Measurements from ENCODE around the gene MRPL14.

The MRPL14 gene

DNA sequence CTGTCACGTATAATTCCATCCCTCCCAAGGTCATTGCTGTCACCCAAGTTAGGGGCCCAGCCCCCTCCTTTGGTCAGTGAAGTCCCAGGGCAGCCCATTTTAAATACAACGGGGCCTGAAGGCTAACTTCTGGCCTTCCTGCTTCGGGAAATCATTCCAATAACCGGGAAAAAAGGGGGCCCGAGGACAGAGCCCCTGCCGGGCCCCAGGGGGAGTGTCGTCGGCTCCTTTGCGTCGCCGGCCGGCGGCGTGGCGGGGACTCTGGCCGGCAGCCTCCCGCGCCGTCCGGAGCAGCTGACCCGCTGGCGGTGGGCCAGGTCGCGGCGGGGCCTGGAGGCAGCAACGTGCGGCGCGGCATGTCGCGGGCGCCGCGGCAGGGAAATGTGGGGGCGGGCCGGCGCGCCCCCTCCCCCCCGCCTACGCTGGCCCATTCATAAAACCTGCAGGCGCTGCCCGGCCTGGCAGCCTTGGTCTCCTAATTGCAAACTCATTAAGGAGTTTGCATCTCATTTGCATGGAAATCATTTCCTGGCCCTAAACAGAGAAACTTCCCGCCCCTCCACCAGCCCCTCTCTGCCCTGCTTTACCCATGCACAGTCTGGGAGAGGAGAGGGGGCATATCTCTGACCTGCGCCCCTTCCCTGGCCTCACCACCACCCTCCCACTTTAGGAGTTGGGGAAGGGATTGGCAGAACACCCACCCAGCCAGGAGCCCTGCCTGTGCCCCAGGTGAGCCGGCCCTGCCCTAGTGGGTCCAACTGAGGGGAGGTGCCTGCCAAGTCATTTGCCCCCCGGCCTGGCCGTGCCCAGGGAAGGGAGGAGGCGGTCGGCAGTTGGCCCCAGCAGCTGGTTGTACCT is 50.7 kb downstream of the MRPL14 start:
- peaks cover 22% of the 10 kb centered on the region for H3K4me1 Mint-ChIP-seq (ENCODE audit: low read depth)
- H3K4me3 Mint-ChIP-seq: no peak overlapping the region
- no peaks in the 10 kb centered on the region for H3K36me3 Mint-ChIP-seq (ENCODE audit: low read depth)
- H3K9me3 Mint-ChIP-seq: no peaks in the 10 kb centered on the region
- peaks cover 21% of the 10 kb centered on the region for H3K27me3 Mint-ChIP-seq
- H3K27ac Mint-ChIP-seq: no peak overlapping the region

DNA sequence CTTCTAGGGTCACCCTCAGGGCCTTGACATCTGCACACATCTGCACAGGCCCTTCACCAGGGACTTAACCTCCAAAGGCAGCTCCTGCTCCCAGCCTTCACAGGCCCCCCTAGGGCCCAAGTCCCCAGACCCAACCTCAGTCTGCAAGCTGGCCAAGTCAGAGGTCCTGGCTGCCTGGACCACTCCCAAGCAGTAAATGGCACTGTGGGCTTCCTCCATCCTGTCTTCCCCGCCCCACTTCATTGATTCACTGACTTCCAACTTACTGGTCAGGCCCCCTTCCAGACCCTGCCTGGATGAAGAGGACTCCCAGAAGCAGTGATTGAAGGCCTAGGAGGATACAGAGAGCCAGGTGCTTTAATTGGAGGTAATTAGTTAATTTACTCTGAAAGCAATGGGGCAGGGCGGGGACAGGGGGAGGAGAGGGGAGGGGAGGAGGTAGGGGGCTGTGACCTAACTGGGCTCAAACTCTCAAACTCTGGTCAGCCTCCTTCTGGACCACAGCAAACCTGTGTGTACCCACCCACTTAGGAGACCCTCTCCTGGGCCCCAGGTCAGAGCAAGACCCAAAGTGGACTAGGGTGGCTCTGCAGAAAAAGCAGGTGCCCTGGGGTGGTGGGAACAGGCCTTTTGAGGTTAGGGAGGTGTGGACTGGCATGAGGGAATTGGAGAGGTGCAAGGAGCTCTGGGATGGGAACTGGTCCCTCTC is 51.5 kb downstream of the MRPL14 start:
- Mint-ChIP-seq H3K4me3 (no peak overlapping the region), H3K36me3 (ENCODE audit: low read depth) (no peaks in the 10 kb centered on the region), H3K27me3 (peaks cover 28% of the 10 kb centered on the region), H3K4me1 (ENCODE audit: low read depth) (peaks cover 22% of the 10 kb centered on the region), H3K27ac (no peak overlapping the region), H3K9me3 (no peaks in the 10 kb centered on the region)

DNA sequence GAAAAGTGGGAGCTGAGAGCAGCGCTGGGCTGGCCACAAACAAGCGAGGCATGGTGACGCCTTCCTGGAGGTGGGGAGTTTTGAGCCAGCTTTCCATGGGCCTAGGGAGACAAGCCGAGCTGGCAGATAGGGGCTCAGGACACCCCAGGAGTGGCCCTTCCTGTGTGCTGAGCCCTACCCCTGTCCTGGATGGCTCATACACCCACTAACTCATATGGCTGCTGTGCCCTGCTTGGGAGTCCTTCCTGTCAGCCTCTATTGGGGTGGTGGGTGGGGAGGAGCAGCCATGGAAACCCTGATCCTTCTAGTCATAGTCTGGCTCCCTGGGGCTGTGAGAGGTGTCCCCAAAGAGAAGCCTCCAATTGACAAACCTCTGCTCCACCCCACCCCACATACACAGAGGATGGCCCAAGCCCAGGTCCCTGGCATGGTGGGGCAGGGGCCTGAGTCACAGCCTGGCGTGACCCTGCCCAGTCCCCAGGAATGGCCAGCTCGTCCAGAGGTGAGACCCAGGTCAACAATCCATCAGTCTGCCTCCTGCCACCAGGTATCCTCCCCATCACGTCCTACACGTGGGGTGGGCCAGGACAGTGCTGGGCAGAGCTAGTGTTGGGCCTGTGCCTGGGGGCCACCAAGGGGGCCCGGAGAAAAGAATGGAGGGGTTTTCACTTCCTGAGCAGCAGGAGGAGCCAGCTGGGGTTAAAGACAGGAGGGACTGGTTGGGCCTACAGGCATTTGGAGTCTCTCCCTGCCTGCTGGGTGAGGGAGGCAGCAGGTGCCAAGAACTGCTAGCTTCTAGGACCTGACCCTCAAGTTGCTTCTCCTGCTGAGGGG is 52.2 kb downstream of the MRPL14 start:
- Mint-ChIP-seq H3K27ac (peak overlapping the region; percentile 93), H3K27me3 (peaks cover 28% of the 10 kb centered on the region), H3K9me3 (no peaks in the 10 kb centered on the region), H3K4me1 (ENCODE audit: low read depth) (peaks cover 22% of the 10 kb centered on the region), H3K36me3 (ENCODE audit: low read depth) (no peaks in the 10 kb centered on the region), H3K4me3 (peak overlapping the region; percentile 88)

DNA sequence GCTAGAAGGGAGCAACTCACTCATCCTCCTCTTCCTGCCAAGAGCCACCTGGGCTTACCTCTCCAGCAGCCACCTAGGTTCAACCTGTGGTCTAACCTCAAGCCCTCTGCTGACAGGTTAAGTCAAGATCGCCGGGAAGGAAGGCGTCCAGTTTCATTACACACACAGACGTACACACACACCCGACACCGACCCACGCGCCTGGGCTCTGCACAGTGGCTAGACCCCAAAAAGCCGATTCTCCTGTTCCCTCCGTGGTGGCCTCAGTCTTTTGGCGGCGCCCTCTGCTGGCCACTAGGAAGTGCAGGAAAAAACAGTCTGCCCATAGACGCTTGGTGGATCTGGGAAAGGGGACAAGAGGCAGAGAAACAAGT is 52.8 kb downstream of the MRPL14 start:
- Mint-ChIP-seq H3K27me3 (peaks cover 28% of the 10 kb centered on the region), H3K36me3 (ENCODE audit: low read depth) (no peaks in the 10 kb centered on the region), H3K27ac (peak overlapping the region; percentile 93), H3K9me3 (no peaks in the 10 kb centered on the region), H3K4me1 (ENCODE audit: low read depth) (peaks cover 22% of the 10 kb centered on the region), H3K4me3 (peak overlapping the region; percentile 88)

DNA sequence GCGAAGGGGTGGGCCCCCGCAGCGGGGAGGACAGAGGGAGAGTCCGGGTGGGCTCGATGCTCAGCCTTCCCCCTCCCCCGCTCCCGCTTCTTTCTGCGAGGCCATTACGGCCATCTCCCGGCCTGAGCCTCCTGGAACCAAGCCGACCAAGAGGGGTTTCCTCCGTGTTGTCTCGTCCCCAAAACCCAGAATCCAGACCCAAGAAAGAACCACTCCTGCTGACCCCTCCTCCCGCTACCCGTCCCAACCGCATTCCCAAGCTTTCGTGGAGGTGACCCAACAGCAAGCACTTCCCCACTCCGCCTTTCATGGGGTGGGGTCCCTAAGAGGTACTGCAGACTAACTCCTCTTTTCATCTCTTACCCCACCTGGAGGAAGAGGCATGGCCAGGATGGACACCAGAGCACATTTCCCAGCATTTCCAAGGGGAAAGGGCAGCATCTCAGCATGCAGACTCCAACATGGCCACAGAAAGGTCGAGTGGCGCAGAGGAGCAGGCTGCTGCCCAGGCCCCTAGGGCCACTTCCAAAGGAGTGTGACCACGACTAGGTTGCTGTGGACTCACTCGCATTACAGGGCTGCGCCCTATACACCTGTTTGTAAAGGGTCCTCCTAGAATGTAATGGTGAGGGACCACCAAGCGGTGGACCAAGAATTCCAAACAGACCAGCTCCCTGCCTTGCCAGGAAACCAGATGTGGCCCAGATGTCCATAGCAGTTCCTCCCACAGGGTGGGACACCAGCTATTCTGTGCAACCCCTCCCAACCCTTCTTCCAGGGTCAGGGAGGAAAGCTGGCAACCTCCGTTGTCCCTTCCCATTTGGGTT is 53.4 kb downstream of the MRPL14 start:
- Mint-ChIP-seq H3K36me3 (ENCODE audit: low read depth) (no peaks in the 10 kb centered on the region), H3K4me1 (ENCODE audit: low read depth) (peaks cover 22% of the 10 kb centered on the region), H3K4me3 (peak overlapping the region; percentile 88), H3K27ac (peak overlapping the region; percentile 93), H3K9me3 (no peaks in the 10 kb centered on the region), H3K27me3 (peaks cover 24% of the 10 kb centered on the region)

DNA sequence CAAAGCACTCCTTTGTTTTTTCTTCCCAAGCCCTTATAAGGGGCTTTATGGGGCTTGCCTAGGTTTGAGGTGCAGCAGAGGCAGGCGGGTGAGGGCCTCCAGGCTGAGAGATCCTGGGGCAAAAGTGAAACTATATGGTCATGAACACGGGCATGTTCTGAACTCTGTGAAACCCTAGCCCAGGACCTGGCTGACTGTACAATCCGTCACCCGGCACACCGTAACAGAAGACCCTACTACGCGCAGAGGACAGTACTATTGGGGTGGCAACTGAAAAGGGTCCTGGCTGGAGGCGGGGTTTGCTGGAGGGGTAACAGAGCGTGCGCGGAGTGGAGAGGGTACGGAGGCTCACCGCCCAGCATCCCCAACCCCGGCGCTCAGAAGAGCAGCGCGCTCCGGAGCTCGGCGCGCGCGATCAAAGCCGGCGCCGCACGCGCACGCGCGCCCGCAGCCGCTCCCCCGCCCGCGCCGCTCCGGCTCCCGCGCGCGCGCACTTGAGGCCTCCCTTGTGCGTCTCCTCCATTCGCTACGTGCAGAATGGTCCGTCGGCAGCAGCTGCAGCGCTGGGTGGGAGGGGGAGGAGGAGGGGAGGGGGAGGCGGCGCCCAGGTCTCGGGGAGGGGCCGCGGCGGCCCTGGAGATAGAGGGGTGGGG is 54.2 kb downstream of the MRPL14 start:
- Mint-ChIP-seq H3K9me3 (no peaks in the 10 kb centered on the region), H3K4me3 (peak overlapping the region; percentile 94), H3K27me3 (peaks cover 19% of the 10 kb centered on the region), H3K27ac (peak overlapping the region; percentile 92), H3K36me3 (ENCODE audit: low read depth) (no peaks in the 10 kb centered on the region), H3K4me1 (ENCODE audit: low read depth) (peaks cover 22% of the 10 kb centered on the region)

DNA sequence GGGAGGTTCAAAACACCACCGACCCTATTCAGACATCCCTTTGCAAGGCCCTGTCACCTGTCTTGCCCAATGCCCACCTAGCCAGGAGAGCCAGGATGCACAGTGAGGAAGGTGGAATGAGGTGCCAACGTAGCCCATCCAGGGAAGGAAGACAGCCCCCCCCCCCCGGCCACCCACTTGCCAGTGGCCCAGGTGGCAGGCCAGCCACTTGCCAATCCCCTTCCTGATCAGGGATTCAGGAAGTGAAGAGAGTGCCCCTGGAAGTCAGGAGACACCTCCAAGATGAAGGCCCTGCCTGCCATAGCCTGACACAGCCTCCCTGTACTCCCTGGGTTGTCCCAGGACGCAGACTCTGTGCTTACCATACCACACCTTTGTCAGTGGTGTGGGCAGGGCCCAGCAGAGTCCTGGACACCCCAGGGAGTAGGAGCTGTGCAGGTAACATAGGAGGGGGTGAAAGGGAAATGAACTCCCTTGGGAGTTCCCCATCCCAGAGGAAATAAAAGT is 54.7 kb downstream of the MRPL14 start:
- no peak overlapping the region for H3K27ac Mint-ChIP-seq
- H3K27me3 Mint-ChIP-seq: peaks cover 13% of the 10 kb centered on the region
- no peaks in the 10 kb centered on the region for H3K36me3 Mint-ChIP-seq (ENCODE audit: low read depth)

DNA sequence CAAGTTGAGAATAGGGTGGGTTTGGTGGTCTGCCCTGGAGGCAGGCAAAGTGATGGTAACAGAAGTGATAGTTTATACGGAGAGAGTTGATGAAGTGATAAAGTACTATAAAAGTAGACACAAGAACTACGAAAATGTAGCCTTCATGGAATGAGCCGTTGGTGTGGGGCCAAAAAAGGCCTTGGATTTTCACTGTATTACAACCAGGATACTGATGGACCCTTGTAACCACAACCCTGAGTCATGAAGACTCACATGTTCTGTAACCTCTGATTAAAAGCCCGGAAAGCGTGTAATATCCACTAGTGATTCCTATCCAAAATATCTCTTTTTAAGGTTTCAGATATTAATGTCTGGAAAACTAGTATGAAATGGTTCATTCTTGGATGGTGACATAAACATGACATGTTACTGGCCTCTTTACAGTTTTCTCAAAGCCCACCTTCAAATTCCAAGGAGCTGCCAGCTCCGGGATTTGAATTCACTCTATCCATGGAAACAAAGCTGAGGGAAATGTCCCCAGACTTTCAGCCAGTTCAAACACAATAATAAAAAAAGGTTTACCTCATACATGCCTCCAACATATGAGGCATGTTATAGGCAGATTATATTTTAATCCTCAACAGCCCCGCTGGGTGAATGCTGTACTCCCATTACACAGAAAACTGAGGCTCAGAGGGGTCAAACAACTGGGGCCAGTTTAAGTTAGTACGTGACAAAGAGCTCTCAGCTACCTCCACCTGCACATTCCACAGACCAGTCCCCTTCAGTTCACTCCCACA is 55.4 kb downstream of the MRPL14 start:
- H3K27ac Mint-ChIP-seq: no peak overlapping the region
- H3K4me1 Mint-ChIP-seq (ENCODE audit: low read depth): peaks cover 22% of the 10 kb centered on the region
- peak overlapping the region; percentile 55 for H3K4me3 Mint-ChIP-seq
- no peaks in the 10 kb centered on the region for H3K9me3 Mint-ChIP-seq
- H3K36me3 Mint-ChIP-seq (ENCODE audit: low read depth): no peaks in the 10 kb centered on the region
- H3K27me3 Mint-ChIP-seq: peaks cover 13% of the 10 kb centered on the region

More for the DNA sequence above, 54.7 kb downstream of the MRPL14 start:
- Mint-ChIP-seq H3K9me3 (no peaks in the 10 kb centered on the region), H3K4me3 (peak overlapping the region; percentile 94), H3K4me1 (ENCODE audit: low read depth) (peaks cover 22% of the 10 kb centered on the region)

DNA sequence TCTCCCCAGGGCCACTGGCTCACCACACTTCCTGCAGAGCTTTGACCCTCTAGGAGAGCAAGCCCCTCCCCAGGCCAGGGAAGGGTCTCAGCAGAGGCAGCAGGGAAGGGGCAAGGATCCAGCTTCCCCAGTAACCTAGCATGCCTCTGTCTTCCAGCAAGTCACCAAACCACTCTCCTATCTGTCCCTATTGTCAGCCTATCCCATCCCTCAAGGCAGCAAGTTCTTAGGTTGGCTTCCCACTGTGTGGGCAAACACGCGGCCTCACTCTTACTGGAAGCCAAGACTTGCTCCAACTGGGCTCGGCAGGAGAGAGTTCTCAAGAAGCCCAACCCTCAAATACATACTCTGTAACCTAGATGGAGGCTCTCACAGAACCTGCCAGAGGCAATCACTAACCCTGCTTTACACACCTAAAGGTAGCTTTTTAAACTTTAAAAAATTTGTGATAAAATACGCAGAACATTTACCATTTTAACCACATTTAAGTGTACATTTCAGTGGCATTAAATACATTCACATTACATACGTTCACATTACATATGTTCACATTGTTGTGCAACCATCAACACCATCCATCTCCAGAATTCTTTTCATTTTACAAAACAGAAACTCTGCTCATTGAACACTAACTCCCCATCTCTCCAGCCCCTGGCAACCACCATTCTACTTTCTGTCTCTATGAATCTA is 58.5 kb downstream of the MRPL14 start:
- H3K27ac Mint-ChIP-seq: no peak overlapping the region
- H3K9me3 Mint-ChIP-seq: no peaks in the 10 kb centered on the region
- no peak overlapping the region for H3K4me3 Mint-ChIP-seq
- H3K4me1 Mint-ChIP-seq (ENCODE audit: low read depth): peaks cover 23% of the 10 kb centered on the region
- peaks cover 13% of the 10 kb centered on the region for H3K27me3 Mint-ChIP-seq
- no peaks in the 10 kb centered on the region for H3K36me3 Mint-ChIP-seq (ENCODE audit: low read depth)

DNA sequence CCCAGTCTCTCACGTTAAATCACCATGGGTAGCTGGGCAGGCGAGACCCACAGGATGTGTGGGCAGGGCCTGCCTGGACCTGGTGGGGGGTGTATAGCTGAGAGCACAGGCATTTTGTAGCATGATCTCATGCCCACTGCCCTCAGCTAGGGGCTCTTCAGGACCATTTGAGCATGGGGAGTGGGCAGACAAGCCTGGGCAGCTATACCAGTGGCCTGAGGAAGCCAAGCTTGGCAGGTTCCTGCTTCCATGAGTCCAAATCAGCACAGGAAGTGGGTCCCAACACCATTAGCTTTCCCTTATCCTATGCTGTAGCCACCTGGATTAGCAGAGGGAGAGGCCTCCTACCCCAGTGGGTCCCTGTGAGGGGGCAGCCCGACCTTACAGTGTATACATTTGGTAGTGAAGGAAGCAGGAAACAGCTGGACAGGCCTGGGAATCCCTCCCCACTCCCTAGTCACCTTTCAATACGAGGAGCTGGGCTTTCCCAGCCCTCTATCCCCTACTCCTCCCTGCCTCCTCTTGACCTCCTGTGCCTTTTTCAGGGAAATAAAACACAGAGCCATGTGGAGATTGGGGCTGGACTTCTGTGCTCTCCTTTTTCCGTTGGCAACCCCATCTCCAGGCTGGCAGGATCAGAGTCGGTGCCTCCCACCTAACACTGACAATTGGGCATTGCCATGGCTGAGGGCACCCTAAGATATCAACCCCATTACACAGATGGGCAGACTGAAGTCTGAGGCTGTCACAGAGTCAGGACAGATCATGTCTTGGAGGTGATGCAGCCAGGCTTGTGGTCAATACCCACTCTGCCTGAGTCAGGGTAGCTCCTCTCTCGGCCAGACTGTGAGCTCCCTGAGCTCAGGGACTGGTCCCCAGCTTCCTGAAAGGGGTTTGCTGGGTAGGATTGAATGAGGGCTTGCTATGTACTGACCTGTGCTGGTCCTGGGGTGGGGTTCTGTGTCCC is 59.8 kb downstream of the MRPL14 start:
- Mint-ChIP-seq H3K36me3 (ENCODE audit: low read depth) (no peaks in the 10 kb centered on the region), H3K4me3 (no peak overlapping the region), H3K4me1 (ENCODE audit: low read depth) (peaks cover 16% of the 10 kb centered on the region), H3K9me3 (no peaks in the 10 kb centered on the region), H3K27me3 (peaks cover 13% of the 10 kb centered on the region), H3K27ac (no peak overlapping the region)

DNA sequence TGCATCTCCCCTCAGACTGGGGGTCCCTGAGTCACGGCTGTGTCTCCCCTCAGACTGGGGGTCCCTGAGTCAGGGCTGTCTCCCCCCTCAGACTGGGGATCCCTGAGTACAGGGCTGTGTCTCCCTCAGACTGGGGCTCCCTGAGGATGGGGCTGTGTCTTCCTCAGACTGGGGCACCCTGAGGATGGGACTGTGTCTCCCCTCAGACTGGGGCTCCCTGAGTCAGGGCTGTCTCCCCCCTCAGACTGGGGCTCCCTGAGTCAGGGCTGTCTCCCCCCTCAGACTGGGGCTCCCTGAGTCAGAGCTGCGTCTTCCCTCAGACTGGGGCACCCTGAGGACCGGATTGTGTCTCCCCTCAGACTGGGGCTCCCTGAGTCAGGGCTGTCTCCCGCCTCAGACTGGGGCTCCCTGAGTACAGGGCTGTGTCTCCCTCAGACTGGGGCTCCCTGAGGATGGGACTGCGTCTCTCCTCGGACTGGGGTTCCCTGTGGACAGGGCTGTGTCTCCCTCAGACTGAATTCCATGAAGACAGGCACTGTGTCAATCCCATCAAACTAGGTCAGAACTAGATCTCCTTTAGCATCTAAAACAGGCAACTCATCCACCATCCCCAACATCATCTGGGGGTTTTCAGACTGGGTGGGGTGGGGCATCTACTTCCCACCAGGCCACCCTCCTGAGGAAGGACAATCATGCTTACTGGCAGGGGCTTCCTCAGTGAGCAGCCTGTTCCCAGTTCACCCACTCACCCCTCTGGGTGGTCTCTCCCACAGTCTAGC is 60.7 kb downstream of the MRPL14 start:
- H3K27me3 Mint-ChIP-seq: peaks cover 6% of the 10 kb centered on the region

More for the DNA sequence above, 60.7 kb downstream of the MRPL14 start:
- Mint-ChIP-seq H3K9me3 (no peaks in the 10 kb centered on the region), H3K4me1 (ENCODE audit: low read depth) (peaks cover 12% of the 10 kb centered on the region), H3K36me3 (ENCODE audit: low read depth) (no peaks in the 10 kb centered on the region), H3K4me3 (no peak overlapping the region), H3K27ac (no peak overlapping the region)
